ENCODE measurements around the gene CFAP410. TPM values are rescaled to one million over a fixed set of nuclear protein-coding genes. Genes with fewer than 3 reads are reported as not detected.
A peak's percentile ranks its signal among the peaks of the same experiment; 100 is the strongest.
"Not testable (repeated sequence)": the region's sequence is repeated elsewhere in the genome, so short reads cannot be mapped to it uniquely, and the experiment has no call there.

The CFAP410 gene
- total RNA-seq, 1 donor from 2014 or later: 12.0 TPM

DNA sequence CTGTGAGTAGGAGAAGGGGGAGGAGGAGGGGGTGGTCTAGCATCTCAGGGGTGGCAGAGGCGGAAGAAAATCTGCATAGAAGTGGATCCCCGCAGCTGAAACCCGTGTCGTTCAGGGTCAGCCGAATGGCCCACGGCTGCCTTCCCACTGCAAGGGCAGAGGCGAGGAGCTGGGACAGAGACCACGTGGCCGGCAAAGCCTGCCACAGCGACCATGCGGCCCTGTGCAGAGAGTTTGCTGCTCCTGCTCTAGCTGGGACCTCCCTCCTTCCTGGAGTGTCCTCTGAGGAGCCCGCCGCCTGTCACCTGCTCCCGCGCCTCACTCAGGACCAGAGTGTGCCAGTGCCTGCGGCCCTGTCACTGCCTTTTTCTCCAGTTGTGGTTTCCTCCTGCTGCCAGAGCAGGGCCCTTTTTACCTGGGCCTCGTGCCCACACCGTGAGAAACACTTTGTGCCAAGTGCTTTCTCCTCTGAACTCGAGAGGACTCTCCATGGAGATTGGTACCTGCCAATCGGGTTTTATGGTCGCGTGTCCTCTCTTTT is 8.8 kb upstream of the CFAP410 start:
- TF ChIP-seq, protein P1, sequence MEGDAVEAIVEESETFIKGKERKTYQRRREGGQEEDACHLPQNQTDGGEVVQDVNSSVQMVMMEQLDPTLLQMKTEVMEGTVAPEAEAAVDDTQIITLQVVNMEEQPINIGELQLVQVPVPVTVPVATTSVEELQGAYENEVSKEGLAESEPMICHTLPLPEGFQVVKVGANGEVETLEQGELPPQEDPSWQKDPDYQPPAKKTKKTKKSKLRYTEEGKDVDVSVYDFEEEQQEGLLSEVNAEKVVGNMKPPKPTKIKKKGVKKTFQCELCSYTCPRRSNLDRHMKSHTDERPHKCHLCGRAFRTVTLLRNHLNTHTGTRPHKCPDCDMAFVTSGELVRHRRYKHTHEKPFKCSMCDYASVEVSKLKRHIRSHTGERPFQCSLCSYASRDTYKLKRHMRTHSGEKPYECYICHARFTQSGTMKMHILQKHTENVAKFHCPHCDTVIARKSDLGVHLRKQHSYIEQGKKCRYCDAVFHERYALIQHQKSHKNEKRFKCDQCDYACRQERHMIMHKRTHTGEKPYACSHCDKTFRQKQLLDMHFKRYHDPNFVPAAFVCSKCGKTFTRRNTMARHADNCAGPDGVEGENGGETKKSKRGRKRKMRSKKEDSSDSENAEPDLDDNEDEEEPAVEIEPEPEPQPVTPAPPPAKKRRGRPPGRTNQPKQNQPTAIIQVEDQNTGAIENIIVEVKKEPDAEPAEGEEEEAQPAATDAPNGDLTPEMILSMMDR (IDR thresholded peaks at IDR 0.05; ENCODE audit: borderline replicate concordance): no peak
- Histone ChIP-seq H3K27me3 (ENCODE audit: low read depth) (peaks cover 86% of the 10 kb centered on the region), H3K27ac (replicated peaks) (no peak overlapping the region), H3K4me3 (no peak overlapping the region), H3K9me3 (replicated peaks) (no peaks in the 10 kb centered on the region), H3K4me1 (peaks cover 4% of the 10 kb centered on the region), H3K36me3 (no peaks in the 10 kb centered on the region)
- intact Hi-C loops (cut with micrococcal nuclease): no loop called here
- no peak for DNase-seq

DNA sequence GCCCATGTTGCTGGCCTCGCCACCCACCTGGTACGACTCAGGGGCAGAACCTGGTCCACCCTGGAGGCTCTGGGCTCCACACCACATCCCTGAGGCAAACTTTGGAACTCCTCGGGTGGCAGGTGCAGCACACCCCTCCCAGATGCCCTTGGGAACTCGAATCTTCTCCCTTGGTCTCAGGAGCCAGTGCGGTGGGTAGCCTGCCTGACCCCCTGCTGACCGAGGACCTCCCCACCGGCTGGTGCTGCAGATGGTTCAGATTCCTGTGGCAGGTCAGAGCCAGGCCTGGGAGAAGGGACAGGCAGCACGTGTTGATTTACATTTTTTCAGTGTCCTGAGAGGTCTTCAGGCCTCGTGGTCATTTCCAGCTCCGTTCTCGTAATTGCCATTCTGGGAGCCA is 6.3 kb upstream of the CFAP410 start:
- TF ChIP-seq, protein P1 (IDR thresholded peaks at IDR 0.05; ENCODE audit: borderline replicate concordance): no peak
- intact Hi-C loops (cut with micrococcal nuclease): no loop called here
- Histone ChIP-seq H3K9me3 (replicated peaks) (no peaks in the 10 kb centered on the region), H3K4me1 (peaks cover 4% of the 10 kb centered on the region), H3K36me3 (no peaks in the 10 kb centered on the region), H3K27me3 (ENCODE audit: low read depth) (peaks cover 61% of the 10 kb centered on the region), H3K27ac (replicated peaks) (no peak overlapping the region), H3K4me3 (no peak overlapping the region)
- no peak for DNase-seq

DNA sequence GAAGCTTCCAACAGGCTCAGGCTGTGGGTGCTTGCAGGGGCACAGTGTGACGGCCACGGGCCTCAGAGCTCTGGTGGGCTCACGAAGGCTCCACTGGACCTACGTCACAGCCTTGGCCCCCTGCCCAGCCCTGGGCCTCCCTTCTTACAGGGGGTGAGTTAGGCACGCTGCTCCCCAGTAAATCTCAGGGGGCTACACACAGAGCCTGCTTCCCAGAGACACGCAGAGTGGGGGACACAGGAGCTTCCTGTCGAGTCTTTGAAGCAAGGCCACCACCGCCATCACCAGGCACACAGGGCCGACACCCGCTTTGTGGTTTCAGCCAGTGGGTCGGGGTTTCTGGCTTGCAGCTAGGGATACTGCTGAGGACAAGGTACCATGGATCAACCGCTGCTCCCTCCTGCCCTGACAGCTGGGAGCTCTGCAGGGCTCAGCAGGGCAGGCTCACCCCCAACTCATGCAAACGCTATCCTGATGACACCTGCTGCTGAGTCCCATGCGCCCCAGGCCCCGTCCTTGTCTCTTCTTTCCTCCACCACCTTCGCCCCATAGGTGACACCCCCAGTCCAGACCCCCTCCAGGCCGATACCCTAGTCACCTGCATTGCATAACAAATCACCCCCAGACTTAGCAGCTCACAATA is 5.5 kb upstream of the CFAP410 start:
- Histone ChIP-seq H3K36me3 (no peaks in the 10 kb centered on the region), H3K9me3 (replicated peaks) (no peaks in the 10 kb centered on the region), H3K4me1 (peaks cover 7% of the 10 kb centered on the region), H3K27ac (replicated peaks) (no peak overlapping the region), H3K27me3 (ENCODE audit: low read depth) (peaks cover 53% of the 10 kb centered on the region), H3K4me3 (no peak overlapping the region)
- TF ChIP-seq, protein P1 (IDR thresholded peaks at IDR 0.05; ENCODE audit: borderline replicate concordance): no peak
- DNase-seq: no peak
- intact Hi-C loops (cut with micrococcal nuclease): no loop called here

DNA sequence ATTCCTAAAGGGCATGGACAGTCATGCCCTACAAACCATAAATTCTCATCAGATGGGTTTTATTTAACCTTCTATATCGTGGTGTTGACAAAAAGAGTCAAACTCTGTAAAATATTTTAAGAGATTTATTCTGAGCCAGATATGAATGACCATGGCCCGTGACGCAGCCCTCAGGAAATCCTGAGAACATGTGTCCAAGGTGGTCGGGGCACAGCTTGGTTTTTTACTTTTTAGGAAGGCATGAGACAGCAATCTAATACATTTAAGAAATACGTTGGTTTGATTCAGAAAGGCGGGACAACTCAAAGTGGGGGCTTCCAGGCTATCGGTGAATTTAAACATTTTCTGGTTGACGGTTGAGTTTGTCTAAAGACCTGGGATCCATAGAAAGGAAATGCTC is 3.8 kb upstream of the CFAP410 start:
- intact Hi-C loops (cut with micrococcal nuclease); H3K27ac ChIP-seq (replicated peaks); H3K4me3 ChIP-seq; DNase-seq; H3K9me3 ChIP-seq (replicated peaks); H3K36me3 ChIP-seq: not testable (repeated sequence)
- Histone ChIP-seq H3K4me1 (peaks cover 17% of the 10 kb centered on the region), H3K27me3 (ENCODE audit: low read depth) (peaks cover 36% of the 10 kb centered on the region)

- Histone ChIP-seq H3K4me1 (peaks cover 22% of the 10 kb centered on the region), H3K27me3 (ENCODE audit: low read depth) (peaks cover 26% of the 10 kb centered on the region)
- H3K36me3 ChIP-seq; H3K27ac ChIP-seq (replicated peaks); H3K9me3 ChIP-seq (replicated peaks); intact Hi-C loops (cut with micrococcal nuclease); DNase-seq; H3K4me3 ChIP-seq: not testable (repeated sequence)
These were observed 2.7 kb upstream of the CFAP410 start for GRCh38 chr21:44341726-44342458.

GRCh38 chr21:44337941-44338895 is 972 bp downstream of the CFAP410 start:
- H3K27me3 ChIP-seq (ENCODE audit: low read depth): no peaks in the 10 kb centered on the region
- peaks cover 22% of the 10 kb centered on the region for H3K4me1 ChIP-seq
- intact Hi-C loops (cut with micrococcal nuclease): no loop called here
- TF ChIP-seq, protein P1 (IDR thresholded peaks at IDR 0.05; ENCODE audit: borderline replicate concordance): peak; percentile 57
- no peaks in the 10 kb centered on the region for H3K9me3 ChIP-seq (replicated peaks)
- peak overlapping the region; percentile 74 for H3K4me3 ChIP-seq
- peak overlapping the region; percentile 94 for H3K27ac ChIP-seq (replicated peaks)
- peaks cover 17% of the 10 kb centered on the region for H3K36me3 ChIP-seq
- peak; percentile 61 for DNase-seq

Data from left ventricle myocardium inferior (tissue), 1 donor.